Caco-2 (cell line): ENCODE results near the gene FNDC11. TPM values are rescaled to one million over a fixed set of nuclear protein-coding genes. Genes with fewer than 3 reads are reported as not detected.

ENCODE experiments used
- BruUV-seq: library from RNA; stranded (reverse); fragments of 400-500 nt; replicated peaks from 2 replicates; lab custom pipeline; 2021; lab: Mats Ljungman, UMichigan
- CTCF ChIA-PET: fragments of 300-600 bp; sonication (Branson Sonifier 250); formaldehyde crosslinking; loops from one replicate; lab custom pipeline; 2022; ENCODE audit warnings: antibody characterized with exemption; lab: Charles Lee
- POLR2A ChIA-PET: fragments of 300-600 bp; sonication (Branson Sonifier 250); formaldehyde crosslinking; loops from one replicate; lab custom pipeline; 2022; ENCODE audit warnings: antibody characterized with exemption; lab: Charles Lee
- DNase-seq, 2 experiments: peaks; one replicate each; pipeline versions ENCODE4 v3.0.0 to v3.0.0-alpha.2; 2020 to 2022
- H3K27me3 ChIP-seq: replicated peaks from 2 replicates; pipeline ENCODE4 v1.6.0; 2011; ENCODE audit warnings: low read length; ENCODE audit not compliant: control insufficient read depth, insufficient read depth
- H3K36me3 ChIP-seq: 2 replicates; pipeline ENCODE4 v1.5.1; 2011; ENCODE audit warnings: low read length; ENCODE audit not compliant: control insufficient read depth, insufficient read depth
- H3K4me1 ChIP-seq: fragments of 250-450 bp; sonication (Bioruptor Pico); 2 replicates; pipeline ENCODE4 v1.5.1; 2020; ENCODE audit warnings: mild to moderate bottlenecking
- H3K4me3 ChIP-seq: 2 replicates; pipeline ENCODE4 v1.5.1; 2011; ENCODE audit warnings: low read depth, mild to moderate bottlenecking, control low read depth, low read length
- H3K9me3 ChIP-seq: fragments of 250-450 bp; sonication (Bioruptor Pico); 2 replicates; pipeline ENCODE4 v1.5.1; 2020; ENCODE audit warnings: mild to moderate bottlenecking, moderate library complexity
- H3K27ac Mint-ChIP-seq: one replicate; pipeline ENCODE4 v1.8.0; 2022; ENCODE audit warnings: mixed read lengths; ENCODE audit not compliant: unreplicated experiment
- H3K27me3 Mint-ChIP-seq: one replicate; pipeline ENCODE4 v1.8.0; 2022; ENCODE audit warnings: mixed read lengths; ENCODE audit not compliant: insufficient read depth, unreplicated experiment
- H3K36me3 Mint-ChIP-seq: one replicate; pipeline ENCODE4 v1.8.0; 2022; ENCODE audit warnings: mild to moderate bottlenecking, mixed read lengths; ENCODE audit not compliant: insufficient read depth, unreplicated experiment
- H3K4me1 Mint-ChIP-seq: one replicate; pipeline ENCODE4 v1.8.0; 2022; ENCODE audit warnings: low read depth, mixed read lengths; ENCODE audit not compliant: unreplicated experiment
- H3K4me3 Mint-ChIP-seq: one replicate; pipeline ENCODE4 v1.8.0; 2022; ENCODE audit warnings: mild to moderate bottlenecking, moderate library complexity, mixed read lengths; ENCODE audit not compliant: unreplicated experiment
- H3K9me3 Mint-ChIP-seq: one replicate; pipeline ENCODE4 v1.8.0; 2022; ENCODE audit warnings: mixed read lengths; ENCODE audit not compliant: unreplicated experiment
- CTCF ChIP-seq, 2 experiments: fragments of 200-600 bp in 1 of 2; IDR thresholded peaks; 1 replicate in 1 of 2; 2 replicates in 1 of 2; pipeline versions ENCODE4 v1.5.1 to v1.8.0; 2011 to 2022; ENCODE audit warnings: antibody characterized with exemption in 1 of 2, control low read depth in 1 of 2, inconsistent platforms in 1 of 2, low read depth in 1 of 2, low read length in 1 of 2, mild to moderate bottlenecking in 1 of 2, moderate library complexity in 1 of 2; ENCODE audit not compliant: insufficient read depth in 1 of 2, severe bottlenecking in 1 of 2, unreplicated experiment in 1 of 2
- intact Hi-C: fragments of 100-400 bp; cut with micrococcal nuclease; formaldehyde crosslinking; loops from one replicate; pipeline ENCODE4 v1.10.0; 2022; ENCODE audit not compliant: unreplicated experiment
- total RNA-seq: library from RNA; stranded (reverse); gene quantifications from 2 replicates; pipeline ENCODE4 v1.2.3, GENCODE V29; 2022

Gene FNDC11
- total RNA-seq, 1 experiment from 2014 or later = not detected

DNA sequence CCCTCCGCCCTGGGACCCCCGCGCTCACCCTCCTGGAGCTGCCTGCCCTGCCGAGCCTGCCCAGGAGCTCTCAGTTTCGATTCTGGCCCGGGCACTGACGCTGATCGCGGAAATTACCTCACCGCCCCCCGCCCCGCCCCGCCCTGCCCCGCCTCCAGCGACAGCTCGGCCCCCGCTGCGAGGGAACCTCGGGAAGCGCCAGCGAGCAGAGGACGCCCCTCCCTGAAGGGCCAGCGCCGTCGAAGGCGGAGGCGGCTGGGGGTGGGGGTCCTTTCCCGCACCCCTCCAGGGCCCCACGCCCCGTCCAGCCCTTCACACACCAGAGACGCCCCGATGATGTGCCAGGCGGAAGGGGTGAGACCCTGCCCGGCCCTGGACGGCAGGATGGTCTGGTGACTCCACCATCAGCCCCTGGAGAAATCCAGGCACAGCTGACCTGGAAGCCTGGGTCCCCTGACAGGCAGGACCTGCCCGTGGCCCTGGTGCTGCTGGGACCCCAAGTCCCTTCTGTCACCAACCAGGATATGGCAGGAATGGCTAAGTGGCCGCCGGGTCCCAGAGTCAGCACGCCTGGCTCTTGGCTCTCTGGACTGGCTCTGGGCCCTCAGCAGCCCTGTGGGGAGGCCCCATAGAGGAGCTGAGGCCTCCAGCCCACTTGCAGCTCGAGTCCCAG, 20.3 kb downstream of the FNDC11 start, which contains the start of gene HELZ2:
Gene HELZ2, minus strand, starts transcription at position 84 of the 673 bp plus-strand sequence. CDS start 1,854 bp downstream, outside the sequence.
- peaks cover 3% of the 10 kb centered on the region for H3K27me3 Mint-ChIP-seq
- TF ChIP-seq CTCF (IDR thresholded peaks at IDR 0.05; ENCODE audit: insufficient read depth in 1 of 2, low read depth in 1 of 2, low read length in 1 of 2, severe bottlenecking in 1 of 2, unreplicated experiment in 1 of 2) = no peak
- Histone ChIP-seq H3K36me3 (no peaks in the 10 kb centered on the region), H3K4me1 (peaks cover 15% of the 10 kb centered on the region), H3K9me3 (no peaks in the 10 kb centered on the region), H3K27me3 (no peaks in the 10 kb centered on the region), H3K4me3 (peak within 1 kb of the TSS; percentile 91)
- H3K27ac Mint-ChIP-seq = peak within 1 kb of the TSS; percentile 83
- BruUV-seq = no TSS peak
- peaks cover 7% of the 10 kb centered on the region for H3K36me3 Mint-ChIP-seq
- H3K4me3 Mint-ChIP-seq = peak within 1 kb of the TSS; percentile 76
- DNase-seq = peak; percentile 82 to 85
- CTCF ChIA-PET = interaction anchor here (0.6 to 2.7 kb wide), 11 partner anchors 7 to 505 kb away, joined by 3 to 34 read pairs (median 4); partner anchors contain the start of genes GMEB2, OPRL1, PTK6 and RGS19
- POLR2A ChIA-PET = interaction anchor here (0.6 to 1.5 kb wide), 20 partner anchors 18 to 509 kb away, joined by 3 to 11 read pairs (median 5); partner anchors contain the start of genes ARFRP1, GMEB2, PPDPF and RTEL1
- H3K4me1 Mint-ChIP-seq = no peaks in the 10 kb centered on the region
- H3K9me3 Mint-ChIP-seq = no peaks in the 10 kb centered on the region
- intact Hi-C loops = loop anchor here (5.0 kb wide), 1 partner anchor 37 kb away; the partner anchor contains the start of gene PTK6

DNA sequence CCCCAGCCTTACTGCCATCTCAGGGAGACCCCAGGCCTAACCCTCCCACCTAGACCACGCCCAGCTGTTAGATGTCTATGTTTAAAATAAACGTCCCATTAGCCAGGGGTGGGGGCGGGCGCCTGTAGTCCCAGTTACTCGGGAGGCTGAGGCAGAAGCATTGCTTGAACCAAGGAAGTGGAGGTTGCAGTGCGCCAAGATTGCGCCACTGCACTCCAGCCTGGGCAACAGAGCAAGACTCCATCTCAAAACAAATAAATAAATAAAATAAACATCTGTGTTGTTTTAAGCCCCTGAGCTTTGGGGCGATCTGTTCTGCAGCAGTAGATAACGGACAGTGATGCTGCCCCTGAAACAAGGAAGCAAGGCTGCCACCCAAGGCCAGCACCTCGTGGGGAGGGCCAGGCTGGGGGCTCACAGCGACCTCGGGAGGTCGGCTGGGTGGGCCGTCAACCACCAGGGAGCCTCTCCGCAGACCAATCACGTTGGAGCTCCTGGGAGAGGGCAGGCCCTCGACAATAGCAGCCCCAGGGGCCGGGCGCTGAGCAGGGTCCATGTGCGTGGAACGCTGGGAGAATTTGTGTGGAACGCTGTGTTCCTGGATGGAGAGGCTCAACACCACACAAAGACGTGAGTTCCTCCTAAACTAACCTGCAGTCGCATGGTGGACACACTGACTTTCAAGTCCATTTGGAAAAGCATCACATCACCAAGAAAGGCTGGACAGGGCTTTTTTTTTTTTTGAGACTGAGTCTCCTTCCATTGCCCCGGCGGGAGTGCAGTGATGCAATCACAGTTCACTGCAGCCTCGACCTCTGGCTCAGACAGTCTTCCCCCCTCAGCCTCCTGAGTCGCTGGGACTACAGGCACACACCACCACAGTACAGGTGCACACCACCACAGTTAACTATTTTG, 21.1 kb downstream of the FNDC11 start:
- H3K4me1 ChIP-seq = peaks cover 15% of the 10 kb centered on the region
- no peak overlapping the region for H3K27ac Mint-ChIP-seq

More for the DNA sequence above, 21.1 kb downstream of the FNDC11 start:
- Mint-ChIP-seq H3K27me3 (peaks cover 3% of the 10 kb centered on the region), H3K4me3 (peak overlapping the region; percentile 76), H3K9me3 (no peaks in the 10 kb centered on the region), H3K4me1 (no peaks in the 10 kb centered on the region), H3K36me3 (no peaks in the 10 kb centered on the region)
- intact Hi-C loops = loop anchor here (5.0 kb wide), 1 partner anchor 38 kb away; the partner anchor contains the start of gene PTK6
- no TSS peak for BruUV-seq
- ChIA-PET POLR2A (interaction anchor here (0.8 to 1.3 kb wide), 3 partner anchors 35 to 133 kb away, joined by 3 to 11 read pairs (median 6); partner anchors contain the start of genes ARFRP1 and ZGPAT), CTCF (interaction anchor here (0.6 to 2.7 kb wide), 8 partner anchors 29 to 442 kb away, joined by 3 to 34 read pairs (median 4); partner anchors contain the start of genes GMEB2 and PTK6)
- DNase-seq = no peak
- Histone ChIP-seq H3K9me3 (no peaks in the 10 kb centered on the region), H3K4me3 (no peak overlapping the region), H3K27me3 (no peaks in the 10 kb centered on the region), H3K36me3 (no peaks in the 10 kb centered on the region)
- TF ChIP-seq CTCF (IDR thresholded peaks at IDR 0.05; ENCODE audit: insufficient read depth in 1 of 2, low read depth in 1 of 2, low read length in 1 of 2, severe bottlenecking in 1 of 2, unreplicated experiment in 1 of 2) = no peak
